ENCODE measurements around the gene GIT1. TPM values are rescaled to one million over a fixed set of nuclear protein-coding genes. Genes with fewer than 3 reads are reported as not detected.

GIT1 gene
- total RNA-seq, 2 donors from 2014 or later, result 32.8 to 54.9 TPM

Other genes starting within 250 kb of the GIT1 start
- 10 to 100 TPM; 42.1 to 57.1 TPM for gene TAOK1, start 199.3 kb downstream of the GIT1 start, total RNA-seq
- 10 to 100 TPM; 17.2 to 20.7 TPM for gene ABHD15, start 22.6 kb downstream of the GIT1 start, total RNA-seq
- 10 to 100 TPM; 41.2 to 91.2 TPM for gene TP53I13, start 20.9 kb downstream of the GIT1 start, total RNA-seq
- 10 to 100 TPM in 1 of 2 donors, 1 to 10 TPM in 1; 3.1 to 10.2 TPM for gene ANKRD13B, start 3.5 kb upstream of the GIT1 start, total RNA-seq
- 1 to 10 TPM in 1 of 2 donors, under 1 TPM in 1; 0.62 to 2.5 TPM for gene CORO6, start 33.3 kb upstream of the GIT1 start, total RNA-seq

Data from colonic mucosa (tissue), 2 donors.